Measurements from ENCODE around the gene TMEM272.

The TMEM272 gene

DNA sequence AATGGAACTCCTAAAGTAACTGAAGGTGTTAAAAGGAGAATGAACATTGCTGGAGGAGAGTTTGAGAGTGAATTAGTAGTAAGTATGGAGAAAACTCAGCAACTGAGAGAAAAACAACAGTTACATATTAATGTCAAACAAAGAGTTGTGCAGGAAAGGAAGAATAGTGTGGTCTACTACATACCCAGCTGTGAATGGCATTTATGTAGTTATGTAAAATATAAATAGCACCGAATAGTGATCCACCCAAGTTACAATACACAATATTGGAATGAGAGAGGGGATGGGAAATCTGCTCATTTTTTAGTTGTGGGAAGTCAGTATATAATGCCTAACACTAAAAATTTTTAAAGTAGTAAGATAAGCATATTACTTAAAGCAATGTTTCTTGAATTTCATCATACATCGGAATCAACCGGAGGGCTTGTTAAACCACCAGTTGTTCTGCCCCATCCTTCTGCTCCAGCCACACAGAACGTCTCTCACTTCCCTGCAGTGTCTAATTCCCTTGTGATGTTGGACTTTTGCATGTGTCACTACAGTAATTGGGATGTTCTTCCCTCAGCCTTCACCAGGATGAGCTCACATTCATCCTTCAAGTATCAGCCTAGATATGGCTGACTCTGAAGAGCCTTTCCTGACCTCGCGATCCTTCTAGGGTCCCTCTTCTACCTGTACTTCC is 28.3 kb upstream of the TMEM272 start:
- ChIA-PET CTCF (no interaction called here), POLR2A (no interaction called here)
- TF ChIP-seq ZNF384 (IDR thresholded peaks at IDR 0.05) (no peak), FOXM1 (IDR thresholded peaks at IDR 0.05; ENCODE audit: borderline replicate concordance) (no peak), HDGF (IDR thresholded peaks at IDR 0.05; ENCODE audit: borderline replicate concordance) (no peak), CTBP1 (IDR thresholded peaks at IDR 0.05; ENCODE audit: borderline replicate concordance) (no peak), FOXK2 (IDR thresholded peaks at IDR 0.05) (no peak), ELF4 (IDR thresholded peaks at IDR 0.05) (no peak)
- no peak for DNase-seq (ENCODE audit: extremely low spot score)

GRCh38 chr13:51870616-51871015 is 25.6 kb upstream of the TMEM272 start:
- CTCF ChIA-PET: no interaction called here
- no peak for TF ChIP-seq FOXK2 (IDR thresholded peaks at IDR 0.05)
- TF ChIP-seq ZNF384 (IDR thresholded peaks at IDR 0.05): no peak
- no peak for TF ChIP-seq L3MBTL2 (conservative IDR thresholded peaks at IDR 0.05)
- no peak for TF ChIP-seq FOXM1 (IDR thresholded peaks at IDR 0.05; ENCODE audit: borderline replicate concordance)
- no peak for TF ChIP-seq LEF1 (IDR thresholded peaks at IDR 0.05; ENCODE audit: borderline replicate concordance)
- no peak for TF ChIP-seq ARNT (IDR thresholded peaks at IDR 0.05)
- POLR2A ChIA-PET: no interaction called here
- DNase-seq (ENCODE audit: extremely low spot score): no peak

- no peak for DNase-seq (ENCODE audit: extremely low spot score)
- ChIA-PET CTCF (no interaction called here), POLR2A (interaction anchor here (0.6 kb wide), 1 partner anchor 334 kb away, joined by 3 read pairs; no protein-coding TSS in a partner anchor)
- no peak for TF ChIP-seq ZNF384 (IDR thresholded peaks at IDR 0.05)
- TF ChIP-seq TARDBP (IDR thresholded peaks at IDR 0.05): no peak
- no peak for TF ChIP-seq ELF4 (IDR thresholded peaks at IDR 0.05)
- no peak for TF ChIP-seq FOXK2 (IDR thresholded peaks at IDR 0.05)
- no peak for TF ChIP-seq SUZ12 (IDR thresholded peaks at IDR 0.05)
- no peak for TF ChIP-seq HDGF (IDR thresholded peaks at IDR 0.05; ENCODE audit: borderline replicate concordance)
- TF ChIP-seq PKNOX1 (IDR thresholded peaks at IDR 0.05): no peak
- TF ChIP-seq NFRKB (IDR thresholded peaks at IDR 0.05): no peak
- no peak for TF ChIP-seq SP1 (IDR thresholded peaks at IDR 0.05)
- TF ChIP-seq CTBP1 (IDR thresholded peaks at IDR 0.05; ENCODE audit: borderline replicate concordance): no peak
- TF ChIP-seq L3MBTL2 (conservative IDR thresholded peaks at IDR 0.05): no peak
- no peak for TF ChIP-seq FOXA1 (IDR thresholded peaks at IDR 0.05)
- no peak for TF ChIP-seq BHLHE40 (IDR thresholded peaks at IDR 0.05; ENCODE audit: borderline replicate concordance)
- no peak for TF ChIP-seq FOXM1 (IDR thresholded peaks at IDR 0.05; ENCODE audit: borderline replicate concordance)
These were observed 24.9 kb upstream of the TMEM272 start for GRCh38 chr13:51869916-51870315.

DNA sequence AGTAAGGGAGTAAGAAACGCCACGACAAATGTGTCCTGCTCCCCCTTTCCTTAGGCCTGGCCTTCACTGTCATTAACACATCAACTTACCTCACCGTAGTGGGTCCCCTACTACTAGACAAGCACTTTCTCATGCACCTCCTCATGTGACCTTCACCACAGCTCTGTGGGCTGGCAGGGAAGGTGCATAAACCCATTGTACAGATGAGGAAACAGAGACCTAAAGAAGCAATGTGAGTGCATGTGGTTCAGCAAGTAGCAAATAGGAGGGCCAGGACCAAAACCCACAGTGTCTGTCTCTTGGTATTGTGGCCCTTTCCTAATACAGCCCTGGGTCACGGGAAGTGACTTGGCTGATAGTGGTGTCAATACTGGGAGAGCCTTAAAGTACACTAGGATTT is 22.1 kb upstream of the TMEM272 start:
- ChIA-PET CTCF (no interaction called here), POLR2A (no interaction called here)
- TF ChIP-seq SP1 (IDR thresholded peaks at IDR 0.05) (no peak), NFRKB (IDR thresholded peaks at IDR 0.05) (no peak)
- DNase-seq (ENCODE audit: extremely low spot score): no peak

DNA sequence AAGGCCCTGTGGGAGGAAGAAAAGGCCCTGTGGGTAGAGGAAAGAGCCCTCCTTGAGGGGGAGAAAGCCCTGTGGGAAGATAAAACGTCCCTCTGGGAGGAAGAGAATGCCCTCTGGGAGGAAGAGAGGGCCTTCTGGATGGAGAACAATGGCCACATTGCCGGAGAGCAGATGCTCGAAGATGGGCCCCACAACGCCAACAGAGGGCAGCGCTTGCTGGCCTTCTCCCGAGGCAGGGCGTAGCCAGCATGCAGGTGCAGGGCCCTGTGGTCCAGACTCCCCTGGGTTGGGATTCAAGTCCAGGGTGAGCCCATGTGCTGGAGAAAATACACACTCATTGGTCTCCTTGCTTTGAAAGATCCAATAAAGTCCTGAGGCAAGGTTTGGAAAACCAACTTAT is 20.9 kb upstream of the TMEM272 start:
- ChIA-PET POLR2A (no interaction called here), CTCF (no interaction called here)
- DNase-seq (ENCODE audit: extremely low spot score): no peak
- TF ChIP-seq NFRKB (IDR thresholded peaks at IDR 0.05) (no peak), FOXA1 (IDR thresholded peaks at IDR 0.05) (no peak), L3MBTL2 (conservative IDR thresholded peaks at IDR 0.05) (no peak), LEF1 (IDR thresholded peaks at IDR 0.05; ENCODE audit: borderline replicate concordance) (no peak), BHLHE40 (IDR thresholded peaks at IDR 0.05; ENCODE audit: borderline replicate concordance) (no peak), PKNOX1 (IDR thresholded peaks at IDR 0.05) (no peak), ZNF384 (IDR thresholded peaks at IDR 0.05) (no peak), FOXM1 (IDR thresholded peaks at IDR 0.05; ENCODE audit: borderline replicate concordance) (no peak), FOXK2 (IDR thresholded peaks at IDR 0.05) (no peak), ARNT (IDR thresholded peaks at IDR 0.05) (no peak), SUZ12 (IDR thresholded peaks at IDR 0.05) (no peak), HDGF (IDR thresholded peaks at IDR 0.05; ENCODE audit: borderline replicate concordance) (no peak), SP1 (IDR thresholded peaks at IDR 0.05) (no peak), TARDBP (IDR thresholded peaks at IDR 0.05) (no peak), CTBP1 (IDR thresholded peaks at IDR 0.05; ENCODE audit: borderline replicate concordance) (no peak), ELF4 (IDR thresholded peaks at IDR 0.05) (no peak)

GRCh38 chr13:51862957-51863356 is 18.0 kb upstream of the TMEM272 start:
- no peak for DNase-seq (ENCODE audit: extremely low spot score)
- ChIA-PET POLR2A (no interaction called here), CTCF (no interaction called here)
- TF ChIP-seq HDGF (IDR thresholded peaks at IDR 0.05; ENCODE audit: borderline replicate concordance) (no peak), SP1 (IDR thresholded peaks at IDR 0.05) (no peak), FOXA1 (IDR thresholded peaks at IDR 0.05) (no peak)

- no peak for DNase-seq (ENCODE audit: extremely low spot score)
- POLR2A ChIA-PET: no interaction called here
- CTCF ChIA-PET: no interaction called here
- TF ChIP-seq L3MBTL2 (conservative IDR thresholded peaks at IDR 0.05) (no peak), ARNT (IDR thresholded peaks at IDR 0.05) (no peak), CTBP1 (IDR thresholded peaks at IDR 0.05; ENCODE audit: borderline replicate concordance) (no peak), NFRKB (IDR thresholded peaks at IDR 0.05) (no peak), FOXM1 (IDR thresholded peaks at IDR 0.05; ENCODE audit: borderline replicate concordance) (no peak), PKNOX1 (IDR thresholded peaks at IDR 0.05) (no peak), SUZ12 (IDR thresholded peaks at IDR 0.05) (no peak), FOXK2 (IDR thresholded peaks at IDR 0.05) (no peak), FOXA1 (IDR thresholded peaks at IDR 0.05) (no peak), ELF4 (IDR thresholded peaks at IDR 0.05) (no peak)
These were observed 16.8 kb upstream of the TMEM272 start, which contains the start of gene CCDC70 for GRCh38 chr13:51861723-51862300. TSS of gene CCDC70 (plus strand) at chr13:51861969. CDS start at chr13:51865412, 3,443 bp downstream.

All from HEK293T (cell line).